CD14-positive monocyte (primary cell): ENCODE results near the gene ARHGEF40. TPM values are rescaled to one million over a fixed set of nuclear protein-coding genes. Genes with fewer than 3 reads are reported as not detected.

ENCODE experiments used
- DNase-seq, 3 donors: peaks; one replicate each; pipeline ENCODE4 v3.0.0-alpha.2; 2011 to 2022
- H2AFZ ChIP-seq: 2 replicates; pipeline ENCODE4 v1.6.0; 2012; ENCODE audit warnings: mild to moderate bottlenecking, low read depth, low read length, inconsistent platforms; ENCODE audit not compliant: insufficient read depth, poor library complexity, severe bottlenecking
- H3K27ac ChIP-seq, 2 donors: 1 replicate in 1 of 2; 2 replicates in 1 of 2; pipeline ENCODE4 v1.5.1; 2012 to 2013; ENCODE audit warnings: low read length in 2 of 2, control low read depth in 1 of 2, inconsistent platforms in 1 of 2, low read depth in 1 of 2, mild to moderate bottlenecking in 1 of 2
- H3K27me3 ChIP-seq, 2 donors: one replicate each; pipeline versions ENCODE4 v1.6.0 to v1.6.1; 2011 to 2013; ENCODE audit warnings: low read length in 2 of 2; ENCODE audit not compliant: control insufficient read depth in 2 of 2, insufficient read depth in 2 of 2
- H3K36me3 ChIP-seq, 2 donors: replicated peaks in 1 of 2; 1 replicate in 1 of 2; 2 replicates in 1 of 2; pipeline versions ENCODE4 v1.5.1 to v1.6.1; 2012 to 2013; ENCODE audit warnings: low read length in 2 of 2, control low read depth in 1 of 2, inconsistent platforms in 1 of 2, mild to moderate bottlenecking in 1 of 2; ENCODE audit not compliant: insufficient read depth in 2 of 2, control insufficient read depth in 1 of 2
- H3K4me1 ChIP-seq, 2 donors: 1 replicate in 1 of 2; 2 replicates in 1 of 2; pipeline versions ENCODE4 v1.5.1 to v1.6.1; 2012 to 2013; ENCODE audit warnings: low read length in 2 of 2, control low read depth in 1 of 2, inconsistent platforms in 1 of 2, mild to moderate bottlenecking in 1 of 2, moderate library complexity in 1 of 2; ENCODE audit not compliant: insufficient read depth in 2 of 2, control insufficient read depth in 1 of 2
- H3K4me2 ChIP-seq: replicated peaks from 2 replicates; pipeline ENCODE3; 2012; ENCODE audit warnings: low read length, moderate library complexity, mild to moderate bottlenecking; ENCODE audit not compliant: poor library complexity, severe bottlenecking; ENCODE audit errors: extremely low read depth
- H3K4me3 ChIP-seq, 3 experiments: fragments of 200-600 bp in 1 of 3; sonication (generic) in 1 of 3; replicated peaks in 1 of 3; 1 replicate in 2 of 3; 2 replicates in 1 of 3; pipeline ENCODE4 v1.5.1; 2011 to 2013; ENCODE audit warnings: low read length in 3 of 3, mild to moderate bottlenecking in 3 of 3, control low read depth in 2 of 3, low read depth in 2 of 3, inconsistent platforms in 1 of 3, moderate library complexity in 1 of 3
- H3K79me2 ChIP-seq: 2 replicates; pipeline ENCODE4 v1.6.0; 2012; ENCODE audit warnings: mild to moderate bottlenecking, control low read depth, inconsistent platforms, low read length, moderate library complexity; ENCODE audit not compliant: insufficient read depth
- H3K9ac ChIP-seq: 2 replicates; pipeline ENCODE4 v1.6.0; 2017; ENCODE audit warnings: low read length, mild to moderate bottlenecking; ENCODE audit not compliant: insufficient read depth, poor library complexity, severe bottlenecking
- H3K9me3 ChIP-seq, 2 donors: replicated peaks in 1 of 2; 1 replicate in 1 of 2; 2 replicates in 1 of 2; pipeline versions ENCODE4 v1.5.1 to v1.6.1; 2012 to 2013; ENCODE audit warnings: low read length in 2 of 2, control low read depth in 1 of 2; ENCODE audit not compliant: control insufficient read depth in 1 of 2, insufficient read depth in 1 of 2
- H4K20me1 ChIP-seq: 2 replicates; pipeline ENCODE4 v1.6.0; 2012; ENCODE audit warnings: mild to moderate bottlenecking, low read length, control low read depth, moderate library complexity; ENCODE audit not compliant: insufficient read depth
- H3K27ac Mint-ChIP-seq, 7 donors: one replicate each; pipeline ENCODE4 v1.8.0; 2020; ENCODE audit warnings: mild to moderate bottlenecking in 7 of 7, mixed read lengths in 7 of 7, moderate library complexity in 6 of 7, inconsistent platforms in 2 of 7
- H3K27me3 Mint-ChIP-seq, 3 donors: one replicate each; pipeline ENCODE4 v1.8.0; 2021 to 2022; ENCODE audit warnings: low read depth in 3 of 3, mild to moderate bottlenecking in 3 of 3, mixed read lengths in 3 of 3, moderate library complexity in 3 of 3, inconsistent platforms in 1 of 3
- H3K36me3 Mint-ChIP-seq, 2 donors: one replicate each; pipeline ENCODE4 v1.8.0; 2020; ENCODE audit warnings: mixed read lengths in 2 of 2, inconsistent platforms in 1 of 2, mild to moderate bottlenecking in 1 of 2
- H3K4me1 Mint-ChIP-seq: one replicate; pipeline ENCODE4 v1.8.0; 2020; ENCODE audit warnings: mild to moderate bottlenecking, mixed read lengths
- H3K4me3 Mint-ChIP-seq, 2 donors: one replicate each; pipeline ENCODE4 v1.8.0; 2020; ENCODE audit warnings: mild to moderate bottlenecking in 2 of 2, mixed read lengths in 2 of 2, moderate library complexity in 1 of 2
- H3K9me3 Mint-ChIP-seq, 7 donors: one replicate each; pipeline ENCODE4 v1.8.0; 2020 to 2022; ENCODE audit warnings: mixed read lengths in 7 of 7, mild to moderate bottlenecking in 6 of 7, moderate library complexity in 6 of 7, inconsistent platforms in 2 of 7
- CTCF ChIP-seq: fragments of 200-600 bp; IDR thresholded peaks from one replicate; pipeline ENCODE4 v1.8.0; 2022; ENCODE audit warnings: antibody characterized with exemption, mild to moderate bottlenecking
- WGBS: methylation state at CpG from one replicate; pipeline ENCODE4 v1.1.5; 2013; ENCODE audit warnings: missing lambda C conversion rate; ENCODE audit not compliant: insufficient coverage; 5-methylcytosine and 5-hydroxymethylcytosine counted together
- intact Hi-C, 2 donors: fragments of 100-400 bp; cut with micrococcal nuclease; formaldehyde crosslinking; loops; one replicate each; pipeline versions ENCODE4 v1.15.0 to v1.15.1; 2023
- polyA plus RNA-seq, 3 donors: library from polyadenylated mRNA; depleted of rRNA in 1 of 3; unstranded in 2 of 3; stranded (reverse) in 1 of 3; fragments of 300-500 nt in 2 of 3; fragments of >200 nt in 1 of 3; fragmentation: Illumina TruSeq in 2 of 3; gene quantifications; 1 replicate in 2 of 3; 2 replicates in 1 of 3; pipeline ENCODE4 v1.2.3, GENCODE V29; 2012 to 2021

Gene ARHGEF40
- polyA plus RNA-seq, 3 donors = 12.1 to 114 (median 15.3) TPM

GRCh38 chr14:21060614-21061346 lies 9.3 kb upstream of the ARHGEF40 start:
- H3K27me3 ChIP-seq = peaks cover 0 to 8% of the 10 kb centered on the region in 2 donors
- intact Hi-C loops = loop anchor here in 1 of 2 donors (10.0 kb wide), 1 partner anchor 46 kb away; no protein-coding TSS in a partner anchor
- H3K79me2 ChIP-seq = no peaks in the 10 kb centered on the region
- H4K20me1 ChIP-seq = no peaks in the 10 kb centered on the region
- no peak overlapping the region for H2AFZ ChIP-seq
- H3K4me2 ChIP-seq = no peak overlapping the region
- DNase-seq = no peak
- no peaks in the 10 kb centered on the region for H3K36me3 Mint-ChIP-seq
- TF ChIP-seq CTCF = no peak
- peaks cover 11 to 15% (median 14%) of the 10 kb centered on the region in 3 donors for H3K27me3 Mint-ChIP-seq
- H3K9ac ChIP-seq = no peak overlapping the region
- no peak overlapping the region for H3K27ac ChIP-seq
- peaks cover 0 to 2% (median 0%) of the 10 kb centered on the region in 7 donors for H3K9me3 Mint-ChIP-seq
- H3K4me1 Mint-ChIP-seq = no peaks in the 10 kb centered on the region
- H3K27ac Mint-ChIP-seq = no peak overlapping the region
- H3K4me1 ChIP-seq = no peaks in the 10 kb centered on the region
- WGBS = 94% methylated on average over 8 of the region's 13 CpGs
- H3K4me3 ChIP-seq = no peak overlapping the region
- no peaks in the 10 kb centered on the region for H3K36me3 ChIP-seq
- no peaks in the 10 kb centered on the region for H3K9me3 ChIP-seq
- H3K4me3 Mint-ChIP-seq = no peak overlapping the region

- no peaks in the 10 kb centered on the region for H3K36me3 ChIP-seq
- no peak overlapping the region for H2AFZ ChIP-seq
- no peak overlapping the region for H3K27ac ChIP-seq
- no peak overlapping the region for H3K4me3 ChIP-seq
- no peak overlapping the region for H3K4me2 ChIP-seq
- Mint-ChIP-seq H3K27ac (no peak overlapping the region), H3K4me1 (no peaks in the 10 kb centered on the region), H3K27me3 (peaks cover 11 to 17% (median 15%) of the 10 kb centered on the region in 3 donors), H3K4me3 (no peak overlapping the region), H3K9me3 (peaks cover 0 to 2% (median 0%) of the 10 kb centered on the region in 7 donors), H3K36me3 (no peaks in the 10 kb centered on the region)
- DNase-seq = no peak
- no peaks in the 10 kb centered on the region for H3K9me3 ChIP-seq
- no peaks in the 10 kb centered on the region for H3K79me2 ChIP-seq
- H4K20me1 ChIP-seq = no peaks in the 10 kb centered on the region
- WGBS = 100% methylated on average over 2 of the region's 3 CpGs
- no peak overlapping the region for H3K9ac ChIP-seq
- peaks cover 0 to 8% of the 10 kb centered on the region in 2 donors for H3K27me3 ChIP-seq
- no peaks in the 10 kb centered on the region for H3K4me1 ChIP-seq
- no peak for TF ChIP-seq CTCF
- intact Hi-C loops = loop anchor here in 1 of 2 donors (10.0 kb wide), 1 partner anchor 47 kb away; no protein-coding TSS in a partner anchor
These were observed 8.8 kb upstream of the ARHGEF40 start for GRCh38 chr14:21061347-21061668.
